ENCODE results near the gene RPP40.

RPP40 gene

DNA sequence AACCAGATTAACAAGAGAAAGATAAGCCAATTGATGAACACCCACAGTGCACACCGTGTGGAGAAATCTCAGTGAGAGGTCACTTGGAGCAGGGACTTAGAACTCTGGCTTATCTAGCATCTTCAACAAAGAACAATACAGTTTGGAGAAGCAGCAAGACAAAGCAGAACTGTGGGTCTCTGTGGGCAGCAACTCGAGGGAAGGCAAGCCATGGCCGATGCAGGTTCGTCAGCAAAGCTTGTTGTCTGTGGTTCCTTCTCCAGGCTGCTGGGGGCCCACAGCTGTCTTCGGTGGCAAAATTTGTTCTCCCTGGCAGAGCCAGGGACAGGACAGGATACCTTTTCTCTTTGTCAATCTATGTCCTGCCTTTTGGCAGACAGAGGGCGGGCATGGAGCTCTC, 22.1 kb downstream of the RPP40 start:
- TF ChIP-seq, protein P1, sequence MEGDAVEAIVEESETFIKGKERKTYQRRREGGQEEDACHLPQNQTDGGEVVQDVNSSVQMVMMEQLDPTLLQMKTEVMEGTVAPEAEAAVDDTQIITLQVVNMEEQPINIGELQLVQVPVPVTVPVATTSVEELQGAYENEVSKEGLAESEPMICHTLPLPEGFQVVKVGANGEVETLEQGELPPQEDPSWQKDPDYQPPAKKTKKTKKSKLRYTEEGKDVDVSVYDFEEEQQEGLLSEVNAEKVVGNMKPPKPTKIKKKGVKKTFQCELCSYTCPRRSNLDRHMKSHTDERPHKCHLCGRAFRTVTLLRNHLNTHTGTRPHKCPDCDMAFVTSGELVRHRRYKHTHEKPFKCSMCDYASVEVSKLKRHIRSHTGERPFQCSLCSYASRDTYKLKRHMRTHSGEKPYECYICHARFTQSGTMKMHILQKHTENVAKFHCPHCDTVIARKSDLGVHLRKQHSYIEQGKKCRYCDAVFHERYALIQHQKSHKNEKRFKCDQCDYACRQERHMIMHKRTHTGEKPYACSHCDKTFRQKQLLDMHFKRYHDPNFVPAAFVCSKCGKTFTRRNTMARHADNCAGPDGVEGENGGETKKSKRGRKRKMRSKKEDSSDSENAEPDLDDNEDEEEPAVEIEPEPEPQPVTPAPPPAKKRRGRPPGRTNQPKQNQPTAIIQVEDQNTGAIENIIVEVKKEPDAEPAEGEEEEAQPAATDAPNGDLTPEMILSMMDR (IDR thresholded peaks at IDR 0.05; ENCODE audit: low read depth, low read length, missing control alignments) = no peak
- H3K27me3 ChIP-seq (replicated peaks) = no peaks in the 10 kb centered on the region

DNA sequence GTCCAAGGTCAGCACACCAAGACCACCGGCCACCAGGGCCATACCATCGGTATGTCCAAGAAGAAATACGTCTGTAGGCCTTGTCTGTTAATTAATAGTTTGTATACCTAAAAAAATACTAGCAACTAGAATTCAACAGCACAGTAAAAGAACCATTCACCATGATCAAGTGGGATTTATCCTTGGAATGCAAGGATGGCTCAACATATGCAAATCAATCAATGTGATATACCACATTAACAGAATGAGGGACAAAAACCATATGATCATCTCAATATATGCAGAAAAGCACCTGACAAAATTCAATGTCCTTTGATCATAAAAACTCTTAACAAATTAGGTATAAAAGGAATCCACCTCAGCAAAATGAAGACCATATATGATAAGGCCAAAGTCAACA, 24.4 kb downstream of the RPP40 start:
- DNase-seq = no peak
- H3K27ac ChIP-seq = no peak overlapping the region
- in situ Hi-C loops (cut with HindIII; ENCODE audit: low pct_ligation_motif_present, low sequenced_read_pairs) = no loop called here
- TF ChIP-seq, protein P1 (IDR thresholded peaks at IDR 0.05; ENCODE audit: low read depth, low read length, missing control alignments) = no peak
- H3K27me3 ChIP-seq (replicated peaks) = no peaks in the 10 kb centered on the region
- no peak overlapping the region for H3K4me3 ChIP-seq (ENCODE audit: low read depth, low read length)
- no peaks in the 10 kb centered on the region for H3K36me3 ChIP-seq (replicated peaks)

More for the DNA sequence above, 22.1 kb downstream of the RPP40 start:
- H3K27ac ChIP-seq = no peak overlapping the region
- no peak overlapping the region for H3K4me3 ChIP-seq (ENCODE audit: low read depth, low read length)
- H3K36me3 ChIP-seq (replicated peaks) = no peaks in the 10 kb centered on the region
- in situ Hi-C loops (cut with HindIII; ENCODE audit: low pct_ligation_motif_present, low sequenced_read_pairs) = no loop called here
- DNase-seq = no peak

DNA sequence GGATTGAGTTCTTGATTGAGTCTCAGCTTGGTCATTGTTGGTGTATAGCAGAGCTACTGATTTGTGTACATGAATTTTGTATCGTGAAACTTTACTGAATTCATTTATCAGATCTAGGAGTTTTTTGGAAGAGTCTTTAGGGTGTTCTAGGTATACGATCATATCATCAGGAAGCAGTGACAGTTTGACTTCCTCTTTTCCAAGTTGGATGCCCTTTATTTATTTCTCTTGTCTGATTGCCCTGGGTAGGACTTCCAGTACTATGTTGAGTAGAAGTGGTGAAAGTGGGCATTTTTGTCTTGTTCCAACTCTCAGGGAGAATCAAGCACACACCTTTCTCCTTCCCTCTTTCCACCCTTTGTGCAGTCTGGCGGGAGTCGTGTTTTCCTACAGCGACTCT, 26.4 kb downstream of the RPP40 start:
- no peaks in the 10 kb centered on the region for H3K27me3 ChIP-seq (replicated peaks)
- H3K36me3 ChIP-seq (replicated peaks) = no peaks in the 10 kb centered on the region
- no peak overlapping the region for H3K27ac ChIP-seq
- no peak overlapping the region for H3K4me3 ChIP-seq (ENCODE audit: low read depth, low read length)
- TF ChIP-seq, protein P1 (IDR thresholded peaks at IDR 0.05; ENCODE audit: low read depth, low read length, missing control alignments) = no peak
- no peak for DNase-seq
- in situ Hi-C loops (cut with HindIII; ENCODE audit: low pct_ligation_motif_present, low sequenced_read_pairs) = no loop called here

DNA sequence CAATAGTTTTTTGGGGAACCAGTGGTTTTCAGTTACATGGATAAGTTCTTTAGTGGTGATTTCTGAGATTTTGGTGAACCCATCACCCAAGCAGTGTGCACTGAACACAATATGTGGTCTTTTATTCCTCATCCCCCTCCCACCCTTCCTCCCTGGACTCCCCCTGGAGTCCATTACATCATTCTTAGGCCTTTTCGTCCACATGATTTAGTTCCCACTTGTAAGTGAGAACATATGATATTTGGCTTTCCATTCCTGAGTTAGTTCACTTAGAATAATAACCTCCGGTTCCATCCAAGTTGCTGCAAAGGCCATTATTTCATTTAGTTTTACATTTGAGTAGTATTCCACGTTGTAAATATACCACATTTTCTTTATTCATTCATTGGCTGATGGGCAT, 28.3 kb downstream of the RPP40 start:
- in situ Hi-C loops (cut with HindIII; ENCODE audit: low pct_ligation_motif_present, low sequenced_read_pairs) = no loop called here
- no peaks in the 10 kb centered on the region for H3K36me3 ChIP-seq (replicated peaks)
- no peaks in the 10 kb centered on the region for H3K27me3 ChIP-seq (replicated peaks)
- H3K4me3 ChIP-seq (ENCODE audit: low read depth, low read length) = no peak overlapping the region
- no peak overlapping the region for H3K27ac ChIP-seq
- no peak for DNase-seq
- TF ChIP-seq, protein P1 (IDR thresholded peaks at IDR 0.05; ENCODE audit: low read depth, low read length, missing control alignments) = no peak

DNA sequence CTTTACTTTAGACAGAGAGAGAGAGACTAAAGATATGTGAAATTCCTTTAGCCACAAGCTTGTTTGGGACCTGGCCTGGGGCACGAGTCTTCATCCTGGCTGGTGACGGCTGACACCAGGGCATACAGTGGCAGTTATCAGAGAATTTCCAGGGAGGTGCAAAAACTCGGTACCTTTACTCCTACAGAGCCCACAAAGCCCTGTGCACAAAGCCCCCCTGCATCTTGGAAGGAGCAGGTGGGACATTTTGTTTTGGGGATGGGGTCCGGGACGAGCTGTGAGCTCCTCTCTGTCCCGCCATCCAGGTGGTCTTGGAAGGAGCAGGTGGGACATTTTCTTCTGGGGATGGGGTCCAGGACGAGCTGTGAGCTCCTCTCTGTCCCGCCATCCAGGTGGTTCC, 28.9 kb downstream of the RPP40 start:
- Histone ChIP-seq H3K27ac (no peak overlapping the region), H3K27me3 (replicated peaks) (no peaks in the 10 kb centered on the region), H3K4me3 (ENCODE audit: low read depth, low read length) (no peak overlapping the region), H3K36me3 (replicated peaks) (no peaks in the 10 kb centered on the region)
- DNase-seq = no peak
- TF ChIP-seq, protein P1 (IDR thresholded peaks at IDR 0.05; ENCODE audit: low read depth, low read length, missing control alignments) = no peak
- in situ Hi-C loops (cut with HindIII; ENCODE audit: low pct_ligation_motif_present, low sequenced_read_pairs) = no loop called here

DNA sequence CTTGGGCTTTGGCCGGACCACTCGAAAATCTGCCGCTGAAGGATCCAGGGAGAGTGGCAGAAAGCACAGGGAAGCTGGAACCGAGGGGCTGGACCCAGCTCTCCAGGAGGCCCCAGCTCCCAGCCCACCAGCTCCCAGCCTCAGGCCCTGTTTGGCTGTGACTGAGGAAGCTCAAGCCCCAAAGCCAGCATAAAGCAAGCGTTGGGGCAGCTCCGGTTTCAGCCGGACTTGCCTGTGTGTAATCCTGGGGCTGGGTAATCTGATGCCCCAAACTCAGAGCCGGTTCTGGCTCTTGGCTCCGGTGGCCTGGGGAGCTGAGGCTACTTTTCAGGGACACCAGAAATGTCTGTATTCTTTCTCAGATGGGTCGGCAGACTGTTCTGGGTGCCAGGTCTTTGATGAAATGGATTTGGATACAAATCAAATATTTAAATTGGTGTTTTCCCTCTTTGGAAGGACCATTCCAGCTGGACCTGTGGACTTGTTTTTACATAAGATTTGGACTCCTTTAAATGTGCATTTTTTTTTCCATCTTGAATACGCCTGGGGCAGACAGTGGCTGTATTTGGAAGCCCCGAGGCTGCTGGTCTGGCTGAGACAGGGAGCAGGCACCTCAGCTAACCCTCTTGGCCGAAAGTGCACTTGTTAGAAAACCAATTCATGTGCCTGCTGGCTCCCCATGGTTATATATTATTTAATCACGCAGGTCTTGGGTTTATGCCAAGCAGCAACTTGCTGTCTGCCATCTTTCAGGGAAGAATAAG, 29.7 kb downstream of the RPP40 start:
- TF ChIP-seq, protein P1 (IDR thresholded peaks at IDR 0.05; ENCODE audit: low read depth, low read length, missing control alignments) = no peak
- DNase-seq = peak; percentile 16
- Histone ChIP-seq H3K27ac (no peak overlapping the region), H3K36me3 (replicated peaks) (no peaks in the 10 kb centered on the region), H3K4me3 (ENCODE audit: low read depth, low read length) (no peak overlapping the region), H3K27me3 (replicated peaks) (no peaks in the 10 kb centered on the region)
- in situ Hi-C loops (cut with HindIII; ENCODE audit: low pct_ligation_motif_present, low sequenced_read_pairs) = no loop called here

Measured in brain microvascular endothelial cell (primary cell).